ENCODE data around the gene ARFGEF2. TPM values are rescaled to one million over a fixed set of nuclear protein-coding genes. Genes with fewer than 3 reads are reported as not detected.
"Not testable (repeated sequence)": the region's sequence is repeated elsewhere in the genome, so short reads cannot be mapped to it uniquely, and the experiment has no call there.

The ARFGEF2 gene
- total RNA-seq, 4 donors from 2014 or later: 33.6 to 45.2 (median 39.3) TPM

DNA sequence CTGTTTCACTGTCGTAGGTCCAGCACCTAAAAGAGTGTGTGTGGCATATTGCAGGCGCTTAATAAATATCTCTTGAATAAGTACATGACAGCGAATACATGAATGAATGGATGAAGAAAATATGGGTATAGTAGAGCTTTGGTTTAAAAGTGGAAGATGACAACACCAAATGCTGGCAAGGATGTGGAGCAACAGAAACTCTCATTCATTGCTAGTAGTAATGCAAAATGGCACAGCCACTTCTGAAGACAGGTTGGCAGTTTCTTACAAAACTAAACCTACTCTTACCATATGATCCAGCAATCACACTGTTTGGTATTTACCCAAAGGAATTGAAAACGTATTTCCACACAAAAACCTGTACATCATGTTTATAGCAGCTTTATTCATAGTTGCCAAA, 36.3 kb upstream of the ARFGEF2 start:
- TF ChIP-seq POLR2A (IDR thresholded peaks at IDR 0.05; ENCODE audit: low read depth) (no peak), EP300 (IDR thresholded peaks at IDR 0.05) (no peak)
- WGBS: 94% methylated on average over 4 of the region's 4 CpGs
- Histone ChIP-seq H3K4me1 (no peaks in the 10 kb centered on the region), H3K4me3 (no peak overlapping the region), H3K27me3 (no peaks in the 10 kb centered on the region), H3K9me3 (no peaks in the 10 kb centered on the region), H3K36me3 (no peaks in the 10 kb centered on the region), H3K27ac (replicated peaks in 1 of 4) (no peak overlapping the region)
- intact Hi-C loops (cut with DNase I): no loop called here
- DNase-seq (ENCODE audit: extremely low spot score): no peak

DNA sequence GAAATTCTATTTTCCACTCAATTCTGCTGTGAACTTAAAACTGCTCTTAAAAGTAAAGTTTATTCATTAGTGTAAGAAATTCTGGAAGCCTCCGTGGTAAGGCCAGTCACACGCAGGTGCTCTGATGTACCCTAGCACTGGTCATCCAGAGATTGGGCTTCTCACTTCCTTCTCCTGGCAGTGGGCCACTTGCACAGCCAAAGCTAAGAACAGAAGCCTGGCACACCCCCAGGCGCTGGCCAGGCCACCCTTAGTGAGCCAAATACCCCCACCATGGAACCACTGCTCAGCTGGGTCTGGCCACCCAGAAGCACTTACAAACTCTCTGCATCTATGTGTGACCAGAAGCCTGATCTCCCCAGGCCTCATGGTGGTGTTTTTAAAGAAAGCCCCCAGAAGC, 35.3 kb upstream of the ARFGEF2 start:
- intact Hi-C loops (cut with DNase I): no loop called here
- no peak for TF ChIP-seq CTCF (IDR thresholded peaks at IDR 0.05)
- no peak for TF ChIP-seq POLR2A (IDR thresholded peaks at IDR 0.05; ENCODE audit: low read depth)
- no peak for TF ChIP-seq EP300 (IDR thresholded peaks at IDR 0.05)
- no peak for TF ChIP-seq POLR2AphosphoS5 (IDR thresholded peaks at IDR 0.05)

GRCh38 chr20:48886811-48887210, 34.7 kb upstream of the ARFGEF2 start:
- Histone ChIP-seq H3K27ac (replicated peaks in 1 of 4) (no peak overlapping the region), H3K4me3 (no peak overlapping the region), H3K9me3 (no peaks in the 10 kb centered on the region), H3K4me1 (no peaks in the 10 kb centered on the region), H3K36me3 (no peaks in the 10 kb centered on the region), H3K27me3 (no peaks in the 10 kb centered on the region)
- no peak for TF ChIP-seq POLR2A (IDR thresholded peaks at IDR 0.05; ENCODE audit: low read depth)
- intact Hi-C loops (cut with DNase I): no loop called here
- DNase-seq (ENCODE audit: extremely low spot score): no peak
- WGBS: 73% methylated on average over 2 of the region's 2 CpGs

More for the DNA sequence above, 35.3 kb upstream of the ARFGEF2 start:
- Histone ChIP-seq H3K4me1 (no peaks in the 10 kb centered on the region), H3K36me3 (no peaks in the 10 kb centered on the region), H3K4me3 (no peak overlapping the region), H3K27ac (replicated peaks in 1 of 4) (no peak overlapping the region), H3K9me3 (no peaks in the 10 kb centered on the region), H3K27me3 (no peaks in the 10 kb centered on the region)
- 79% methylated on average over 3 of the region's 3 CpGs for WGBS
- DNase-seq (ENCODE audit: extremely low spot score): no peak

DNA sequence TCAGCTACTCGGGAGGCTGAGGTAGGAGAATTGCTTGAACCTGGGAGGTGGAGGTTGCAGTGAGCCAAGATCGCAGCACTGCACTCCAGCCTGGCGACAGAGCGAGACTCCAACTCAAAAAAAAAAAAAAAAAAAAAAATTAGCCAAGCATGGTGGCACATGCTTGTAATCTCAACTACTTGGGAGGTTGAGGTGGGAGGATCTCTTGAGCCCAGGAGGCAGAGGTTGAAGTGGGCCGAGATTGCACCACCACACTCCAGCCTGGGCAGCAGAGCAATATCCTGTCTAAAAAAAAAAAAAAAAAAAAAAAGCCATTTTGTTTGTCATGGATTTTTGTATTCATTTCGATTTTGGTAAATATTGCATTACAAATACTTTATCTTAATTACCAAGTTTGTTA, 33.0 kb upstream of the ARFGEF2 start:
- DNase-seq (ENCODE audit: extremely low spot score); H3K36me3 ChIP-seq: not testable (repeated sequence)
- 87% methylated on average over 6 of the region's 6 CpGs for WGBS

GRCh38 chr20:48889140-48889790, 32.2 kb upstream of the ARFGEF2 start:
- TF ChIP-seq POLR2A (IDR thresholded peaks at IDR 0.05; ENCODE audit: low read depth) (no peak), EP300 (IDR thresholded peaks at IDR 0.05) (no peak), CTCF (IDR thresholded peaks at IDR 0.05) (no peak), POLR2AphosphoS5 (IDR thresholded peaks at IDR 0.05) (no peak)
- H3K27me3 ChIP-seq: no peaks in the 10 kb centered on the region
- no peaks in the 10 kb centered on the region for H3K4me1 ChIP-seq
- H3K4me3 ChIP-seq: no peak overlapping the region
- intact Hi-C loops (cut with DNase I): no loop called here
- no peaks in the 10 kb centered on the region for H3K36me3 ChIP-seq
- no peak overlapping the region for H3K27ac ChIP-seq (replicated peaks in 1 of 4)
- no peak for DNase-seq (ENCODE audit: extremely low spot score)
- WGBS: 80% methylated on average over 3 of the region's 3 CpGs
- peaks cover 0 to 9% (median 3%) of the 10 kb centered on the region in 4 donors for H3K9me3 ChIP-seq

More for the DNA sequence above, 33.0 kb upstream of the ARFGEF2 start:
- H3K4me1 ChIP-seq; H3K27me3 ChIP-seq; H3K27ac ChIP-seq (replicated peaks in 1 of 4); intact Hi-C loops (cut with DNase I); H3K9me3 ChIP-seq; H3K4me3 ChIP-seq: not testable (repeated sequence)

GRCh38 chr20:48891235-48892048, 30.1 kb upstream of the ARFGEF2 start:
- Histone ChIP-seq H3K36me3 (no peaks in the 10 kb centered on the region), H3K27me3 (no peaks in the 10 kb centered on the region), H3K27ac (replicated peaks in 1 of 4) (no peak overlapping the region), H3K4me3 (no peak overlapping the region), H3K9me3 (peaks cover 0 to 11% (median 3%) of the 10 kb centered on the region in 4 donors), H3K4me1 (no peaks in the 10 kb centered on the region)
- no peak for TF ChIP-seq POLR2A (IDR thresholded peaks at IDR 0.05; ENCODE audit: low read depth)
- no peak for TF ChIP-seq POLR2AphosphoS5 (IDR thresholded peaks at IDR 0.05)
- TF ChIP-seq EP300 (IDR thresholded peaks at IDR 0.05): no peak
- no peak for TF ChIP-seq CTCF (IDR thresholded peaks at IDR 0.05)
- 65% methylated on average over 3 of the region's 4 CpGs for WGBS
- DNase-seq (ENCODE audit: extremely low spot score): no peak
- intact Hi-C loops (cut with DNase I): no loop called here

Data from esophagus muscularis mucosa (tissue), 4 donors.